ENCODE measurements around the gene CAMK4.

DNA sequence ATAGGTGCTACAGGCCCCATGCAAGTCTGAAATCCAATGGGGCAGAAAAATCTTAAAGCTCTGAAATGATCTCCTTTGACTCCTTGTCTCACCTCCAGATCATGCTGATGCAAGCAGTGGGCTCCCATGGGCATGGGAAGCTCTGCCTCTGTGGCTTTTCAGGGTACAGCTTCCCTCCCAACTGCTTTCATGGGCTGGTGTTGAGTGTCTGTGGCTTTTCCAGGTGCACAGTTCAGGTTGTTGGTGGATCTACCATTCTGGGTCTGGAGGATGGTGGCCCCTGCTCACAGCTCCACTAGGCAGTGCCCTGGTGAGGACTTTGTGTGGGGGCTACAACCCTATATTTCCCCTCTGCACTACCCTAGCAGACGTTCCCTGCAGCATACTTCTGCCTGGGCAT, 184.6 kb downstream of the CAMK4 start:
- TF ChIP-seq POLR2AphosphoS5 (IDR thresholded peaks at IDR 0.05) (no peak), MXI1 (conservative IDR thresholded peaks at IDR 0.05; ENCODE audit: poor library complexity, severe bottlenecking) (no peak), CTCF (IDR thresholded peaks at IDR 0.05; ENCODE audit: poor library complexity, severe bottlenecking) (no peak), EZH2 (IDR thresholded peaks at IDR 0.05; ENCODE audit: borderline replicate concordance, insufficient read depth, low read length, poor library complexity, severe bottlenecking) (no peak), SMC3 (conservative IDR thresholded peaks at IDR 0.05; ENCODE audit: poor library complexity) (no peak), EP300 (conservative IDR thresholded peaks at IDR 0.05; ENCODE audit: poor library complexity, severe bottlenecking) (no peak)
- TF ChIP-seq, protein P1, sequence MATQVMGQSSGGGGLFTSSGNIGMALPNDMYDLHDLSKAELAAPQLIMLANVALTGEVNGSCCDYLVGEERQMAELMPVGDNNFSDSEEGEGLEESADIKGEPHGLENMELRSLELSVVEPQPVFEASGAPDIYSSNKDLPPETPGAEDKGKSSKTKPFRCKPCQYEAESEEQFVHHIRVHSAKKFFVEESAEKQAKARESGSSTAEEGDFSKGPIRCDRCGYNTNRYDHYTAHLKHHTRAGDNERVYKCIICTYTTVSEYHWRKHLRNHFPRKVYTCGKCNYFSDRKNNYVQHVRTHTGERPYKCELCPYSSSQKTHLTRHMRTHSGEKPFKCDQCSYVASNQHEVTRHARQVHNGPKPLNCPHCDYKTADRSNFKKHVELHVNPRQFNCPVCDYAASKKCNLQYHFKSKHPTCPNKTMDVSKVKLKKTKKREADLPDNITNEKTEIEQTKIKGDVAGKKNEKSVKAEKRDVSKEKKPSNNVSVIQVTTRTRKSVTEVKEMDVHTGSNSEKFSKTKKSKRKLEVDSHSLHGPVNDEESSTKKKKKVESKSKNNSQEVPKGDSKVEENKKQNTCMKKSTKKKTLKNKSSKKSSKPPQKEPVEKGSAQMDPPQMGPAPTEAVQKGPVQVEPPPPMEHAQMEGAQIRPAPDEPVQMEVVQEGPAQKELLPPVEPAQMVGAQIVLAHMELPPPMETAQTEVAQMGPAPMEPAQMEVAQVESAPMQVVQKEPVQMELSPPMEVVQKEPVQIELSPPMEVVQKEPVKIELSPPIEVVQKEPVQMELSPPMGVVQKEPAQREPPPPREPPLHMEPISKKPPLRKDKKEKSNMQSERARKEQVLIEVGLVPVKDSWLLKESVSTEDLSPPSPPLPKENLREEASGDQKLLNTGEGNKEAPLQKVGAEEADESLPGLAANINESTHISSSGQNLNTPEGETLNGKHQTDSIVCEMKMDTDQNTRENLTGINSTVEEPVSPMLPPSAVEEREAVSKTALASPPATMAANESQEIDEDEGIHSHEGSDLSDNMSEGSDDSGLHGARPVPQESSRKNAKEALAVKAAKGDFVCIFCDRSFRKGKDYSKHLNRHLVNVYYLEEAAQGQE (IDR thresholded peaks at IDR 0.05; ENCODE audit: borderline replicate concordance) = no peak

Data from neural cell (in vitro differentiated cells).